Measurements from ENCODE around the gene TBC1D22A. TPM values are rescaled to one million over a fixed set of nuclear protein-coding genes. Genes with fewer than 3 reads are reported as not detected.

TBC1D22A gene
- total RNA-seq, 2 donors from 2014 or later = 52.4 to 108 TPM

DNA sequence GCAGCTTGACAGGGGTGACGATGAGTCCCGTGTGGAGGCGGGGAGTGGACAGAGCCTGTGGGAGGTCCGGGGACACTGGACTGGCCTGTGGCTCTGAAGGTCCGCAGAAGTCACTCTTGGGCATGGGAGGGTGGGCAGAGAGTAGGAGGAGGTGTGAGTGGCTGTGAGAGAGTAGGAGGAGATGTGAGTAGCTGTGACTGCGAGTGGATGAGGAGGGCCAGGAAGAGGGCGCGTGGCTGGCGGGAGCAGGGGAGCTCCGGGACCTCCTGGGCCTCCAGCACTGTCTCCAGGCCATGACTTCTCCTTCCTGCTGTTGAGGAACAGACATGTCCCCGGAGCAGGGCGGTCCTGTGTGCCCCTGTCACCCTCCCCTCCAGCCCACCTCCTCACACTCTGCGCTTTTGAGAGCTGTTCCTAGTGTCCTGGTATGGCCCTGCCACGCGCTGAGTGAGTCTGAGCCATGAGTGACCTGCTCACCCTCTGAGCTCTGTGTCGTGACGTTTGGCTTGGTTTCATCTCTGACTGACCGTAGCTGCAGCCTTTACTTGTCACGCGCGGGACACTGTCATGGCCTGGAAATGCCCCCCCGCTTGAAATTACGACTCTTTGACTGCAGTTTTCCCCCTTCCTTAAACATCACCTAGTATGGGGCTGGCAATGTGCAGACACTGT is 391.5 kb downstream of the TBC1D22A start:
- H3K27me3 Mint-ChIP-seq = no peaks in the 10 kb centered on the region
- no peak overlapping the region for H3K27ac Mint-ChIP-seq
- no peaks in the 10 kb centered on the region for H3K9me3 Mint-ChIP-seq
- H3K4me3 Mint-ChIP-seq = no peak overlapping the region
- H3K36me3 Mint-ChIP-seq (ENCODE audit: low read depth) = no peaks in the 10 kb centered on the region
- ATAC-seq (replicated peaks) = no peak
- no peaks in the 10 kb centered on the region for H3K4me1 Mint-ChIP-seq

- H3K4me1 Mint-ChIP-seq = no peaks in the 10 kb centered on the region
- no peak for ATAC-seq (replicated peaks)
- no peaks in the 10 kb centered on the region for H3K27me3 Mint-ChIP-seq
- H3K27ac Mint-ChIP-seq = no peak overlapping the region
- H3K4me3 Mint-ChIP-seq = no peak overlapping the region
- no peaks in the 10 kb centered on the region for H3K9me3 Mint-ChIP-seq
- H3K36me3 Mint-ChIP-seq (ENCODE audit: low read depth) = no peaks in the 10 kb centered on the region
Observed at GRCh38 chr22:47154621-47155081, 392.2 kb downstream of the TBC1D22A start.

- Mint-ChIP-seq H3K36me3 (ENCODE audit: low read depth) (no peaks in the 10 kb centered on the region), H3K4me1 (no peaks in the 10 kb centered on the region), H3K27me3 (no peaks in the 10 kb centered on the region), H3K27ac (no peak overlapping the region), H3K4me3 (no peak overlapping the region), H3K9me3 (no peaks in the 10 kb centered on the region)
- ATAC-seq (replicated peaks) = no peak
Observed at GRCh38 chr22:47155131-47155885, 392.9 kb downstream of the TBC1D22A start.

DNA sequence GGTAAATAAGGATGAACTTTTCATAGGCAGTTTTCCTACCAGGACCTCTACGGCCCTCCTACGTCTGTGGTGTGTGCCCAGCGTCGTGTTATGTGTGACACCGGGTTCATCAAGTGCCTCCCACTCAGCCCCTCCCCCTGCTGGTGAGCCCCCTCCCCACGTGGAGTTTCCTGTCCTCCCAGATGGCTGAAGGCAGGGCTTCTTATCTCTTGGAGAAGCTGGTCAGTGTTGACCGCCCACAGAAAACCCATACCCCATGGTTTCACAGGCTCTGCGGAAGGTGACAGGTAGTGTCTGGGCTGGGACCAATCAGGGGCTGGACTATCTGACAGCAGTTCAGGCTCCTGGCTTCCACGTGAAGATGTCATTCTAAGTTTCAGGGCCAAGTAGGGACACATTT is 393.5 kb downstream of the TBC1D22A start:
- ATAC-seq (replicated peaks) = no peak
- no peaks in the 10 kb centered on the region for H3K27me3 Mint-ChIP-seq
- no peaks in the 10 kb centered on the region for H3K4me1 Mint-ChIP-seq
- no peak overlapping the region for H3K27ac Mint-ChIP-seq
- H3K4me3 Mint-ChIP-seq = no peak overlapping the region
- H3K9me3 Mint-ChIP-seq = no peaks in the 10 kb centered on the region
- no peaks in the 10 kb centered on the region for H3K36me3 Mint-ChIP-seq (ENCODE audit: low read depth)

DNA sequence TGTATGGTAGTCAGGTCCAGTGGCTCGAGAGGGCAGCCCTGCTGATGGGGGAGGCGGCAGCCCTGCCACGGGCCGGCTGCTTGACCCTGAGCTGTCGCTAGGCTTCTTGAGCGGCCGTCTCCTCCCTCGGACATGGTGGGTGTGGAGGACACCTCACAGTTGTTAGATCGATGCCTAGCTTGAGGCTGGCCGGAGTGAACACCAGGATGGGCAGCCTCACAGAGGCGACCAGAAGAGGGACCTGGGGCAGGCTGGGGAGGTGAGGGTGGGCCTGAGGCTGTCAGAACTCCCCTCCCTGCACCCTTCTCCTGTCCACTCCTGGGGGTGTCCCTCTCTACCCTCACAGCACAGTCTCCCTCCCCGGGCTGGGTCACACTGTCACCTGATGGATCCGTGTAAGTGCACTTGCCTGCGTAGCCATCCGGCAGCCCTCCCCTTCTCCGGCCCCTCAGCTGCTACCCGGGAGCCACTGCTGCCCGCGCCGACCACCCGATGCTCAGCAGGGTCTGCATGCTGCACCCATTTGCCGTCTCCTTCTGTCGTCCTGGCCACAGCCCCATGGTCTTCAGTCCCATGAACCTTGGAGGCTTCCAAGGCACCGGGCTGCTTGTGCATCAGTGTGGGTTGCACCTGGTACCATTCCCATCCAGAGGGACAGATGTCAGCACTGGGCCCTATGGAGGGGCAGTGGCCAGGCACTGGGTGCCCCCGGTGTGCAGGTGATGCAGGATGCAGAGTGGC is 394.1 kb downstream of the TBC1D22A start:
- Mint-ChIP-seq H3K4me3 (no peak overlapping the region), H3K27ac (no peak overlapping the region), H3K9me3 (no peaks in the 10 kb centered on the region), H3K4me1 (no peaks in the 10 kb centered on the region), H3K36me3 (ENCODE audit: low read depth) (no peaks in the 10 kb centered on the region), H3K27me3 (no peaks in the 10 kb centered on the region)
- ATAC-seq (replicated peaks) = no peak

DNA sequence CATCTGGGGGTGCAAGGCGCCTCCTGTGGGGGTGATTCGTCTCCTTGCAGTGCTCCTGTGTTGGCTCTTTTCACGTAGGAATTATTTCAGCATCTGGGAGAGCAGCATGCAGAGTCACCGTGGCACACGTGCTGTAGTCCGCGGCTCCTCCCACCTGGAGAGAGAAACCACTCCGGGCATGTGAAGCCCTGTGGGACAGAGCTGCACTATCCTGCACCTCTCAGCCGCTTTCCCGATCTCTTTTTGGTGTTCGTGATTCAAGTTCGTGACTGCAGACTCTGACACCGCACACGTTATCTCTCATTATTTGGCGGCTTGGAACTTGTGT is 394.6 kb downstream of the TBC1D22A start:
- H3K9me3 Mint-ChIP-seq = no peaks in the 10 kb centered on the region
- H3K27me3 Mint-ChIP-seq = no peaks in the 10 kb centered on the region
- no peak overlapping the region for H3K27ac Mint-ChIP-seq
- peaks cover 4% of the 10 kb centered on the region for H3K36me3 Mint-ChIP-seq (ENCODE audit: low read depth)
- H3K4me1 Mint-ChIP-seq = no peaks in the 10 kb centered on the region
- no peak overlapping the region for H3K4me3 Mint-ChIP-seq
- no peak for ATAC-seq (replicated peaks)

GRCh38 chr22:47157486-47158270 is 395.2 kb downstream of the TBC1D22A start:
- H3K36me3 Mint-ChIP-seq (ENCODE audit: low read depth) = peaks cover 9% of the 10 kb centered on the region
- no peak for ATAC-seq (replicated peaks)
- H3K27ac Mint-ChIP-seq = no peak overlapping the region
- no peaks in the 10 kb centered on the region for H3K27me3 Mint-ChIP-seq
- H3K4me3 Mint-ChIP-seq = no peak overlapping the region
- H3K9me3 Mint-ChIP-seq = no peaks in the 10 kb centered on the region
- no peaks in the 10 kb centered on the region for H3K4me1 Mint-ChIP-seq

- Mint-ChIP-seq H3K27ac (no peak overlapping the region), H3K4me3 (no peak overlapping the region), H3K4me1 (no peaks in the 10 kb centered on the region), H3K27me3 (no peaks in the 10 kb centered on the region), H3K9me3 (no peaks in the 10 kb centered on the region), H3K36me3 (ENCODE audit: low read depth) (peaks cover 9% of the 10 kb centered on the region)
- peak; percentile 6 for ATAC-seq (replicated peaks)
Observed at GRCh38 chr22:47158457-47158856, 396.0 kb downstream of the TBC1D22A start.

DNA sequence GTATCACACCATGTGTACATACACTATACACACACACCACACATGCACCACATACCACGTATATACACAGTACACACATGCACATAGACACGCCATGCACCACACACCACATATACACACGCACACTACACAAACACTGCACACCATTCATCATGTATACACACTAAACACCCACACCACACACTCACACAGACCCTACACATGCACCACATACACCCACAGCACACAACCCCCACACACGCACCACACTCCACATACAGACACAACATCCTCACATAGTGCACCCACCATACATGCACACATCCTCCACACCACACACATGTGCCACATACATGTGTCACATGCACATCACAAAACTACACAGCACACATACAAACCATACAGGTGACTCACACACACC is 397.1 kb downstream of the TBC1D22A start:
- ATAC-seq (replicated peaks) = no peak
- Mint-ChIP-seq H3K4me3 (no peak overlapping the region), H3K4me1 (no peaks in the 10 kb centered on the region), H3K27ac (no peak overlapping the region), H3K27me3 (no peaks in the 10 kb centered on the region), H3K36me3 (ENCODE audit: low read depth) (peaks cover 14% of the 10 kb centered on the region), H3K9me3 (no peaks in the 10 kb centered on the region)

- no peak overlapping the region for H3K27ac Mint-ChIP-seq
Observed at GRCh38 chr22:47160141-47160541, 397.7 kb downstream of the TBC1D22A start.

DNA sequence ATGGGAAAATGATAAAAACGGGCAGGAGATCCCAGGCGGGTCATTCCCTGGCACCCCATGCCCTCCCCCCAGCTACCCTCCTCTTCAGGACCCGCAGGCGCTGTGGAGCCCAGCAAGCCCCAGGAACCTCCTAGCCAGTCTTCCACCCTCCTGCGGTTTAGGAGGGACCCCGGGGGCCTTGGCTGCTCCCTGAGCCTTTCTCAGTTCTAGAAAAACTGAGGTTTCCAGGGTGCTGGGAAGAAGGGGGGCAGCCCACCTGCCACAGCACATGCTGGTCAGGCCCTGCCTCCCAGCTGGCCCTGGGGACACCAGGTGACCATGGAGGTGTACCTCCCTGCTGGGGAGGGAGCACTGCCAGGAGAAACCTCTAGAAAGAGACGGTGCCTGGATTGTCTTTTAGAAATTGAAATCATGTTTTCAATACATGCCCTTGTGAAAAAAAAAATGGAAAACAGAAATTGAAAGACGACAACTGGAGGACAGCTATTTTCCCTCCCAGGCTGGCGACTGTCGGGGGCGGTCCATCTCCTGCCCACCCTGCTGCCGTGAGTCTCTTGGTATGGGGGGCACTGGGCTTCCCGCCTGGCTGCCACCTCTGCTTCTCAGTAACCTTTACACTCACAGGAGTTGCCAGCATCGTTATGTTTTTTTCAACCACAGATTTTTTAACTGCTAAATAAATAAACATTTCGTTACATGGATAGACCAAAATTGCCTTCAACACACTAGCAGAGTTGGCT is 398.5 kb downstream of the TBC1D22A start:
- Mint-ChIP-seq H3K9me3 (no peaks in the 10 kb centered on the region), H3K4me1 (no peaks in the 10 kb centered on the region), H3K36me3 (ENCODE audit: low read depth) (peaks cover 28% of the 10 kb centered on the region), H3K4me3 (no peak overlapping the region), H3K27ac (no peak overlapping the region), H3K27me3 (no peaks in the 10 kb centered on the region)
- ATAC-seq (replicated peaks) = no peak

More at GRCh38 chr22:47160141-47160541, 397.7 kb downstream of the TBC1D22A start:
- no peak overlapping the region for H3K4me3 Mint-ChIP-seq
- H3K9me3 Mint-ChIP-seq = no peaks in the 10 kb centered on the region
- H3K36me3 Mint-ChIP-seq (ENCODE audit: low read depth) = peaks cover 20% of the 10 kb centered on the region
- H3K4me1 Mint-ChIP-seq = no peaks in the 10 kb centered on the region
- no peak for ATAC-seq (replicated peaks)
- H3K27me3 Mint-ChIP-seq = no peaks in the 10 kb centered on the region

DNA sequence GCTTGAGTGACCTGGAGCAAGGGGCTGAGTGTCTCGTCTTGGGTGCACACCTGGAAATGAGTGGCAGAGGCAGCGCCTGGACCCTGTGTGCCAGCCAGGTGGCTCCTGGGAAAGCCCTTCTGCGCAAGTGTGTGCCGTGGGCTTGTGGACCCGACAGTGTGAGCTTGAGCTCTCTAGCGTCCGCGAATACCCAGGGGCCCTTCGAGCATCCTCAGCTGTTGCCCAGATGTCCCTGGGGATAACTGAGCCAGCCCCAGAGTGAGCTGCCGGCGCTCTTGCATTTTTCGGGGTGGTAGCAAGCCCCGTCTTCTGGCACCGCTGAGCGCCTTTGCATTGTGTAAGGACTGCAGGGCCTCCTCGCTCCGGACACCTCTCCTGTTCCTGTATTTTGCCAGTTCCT is 399.2 kb downstream of the TBC1D22A start:
- Mint-ChIP-seq H3K9me3 (no peaks in the 10 kb centered on the region), H3K27me3 (no peaks in the 10 kb centered on the region), H3K4me1 (no peaks in the 10 kb centered on the region), H3K4me3 (no peak overlapping the region), H3K27ac (no peak overlapping the region), H3K36me3 (ENCODE audit: low read depth) (peaks cover 34% of the 10 kb centered on the region)
- no peak for ATAC-seq (replicated peaks)

- Mint-ChIP-seq H3K36me3 (ENCODE audit: low read depth) (peaks cover 46% of the 10 kb centered on the region), H3K9me3 (no peaks in the 10 kb centered on the region), H3K27me3 (no peaks in the 10 kb centered on the region), H3K4me1 (no peaks in the 10 kb centered on the region), H3K4me3 (no peak overlapping the region), H3K27ac (no peak overlapping the region)
- ATAC-seq (replicated peaks) = no peak
Observed at GRCh38 chr22:47162865-47163264, 400.4 kb downstream of the TBC1D22A start.

- Mint-ChIP-seq H3K36me3 (ENCODE audit: low read depth) (peaks cover 49% of the 10 kb centered on the region), H3K9me3 (no peaks in the 10 kb centered on the region), H3K27ac (no peak overlapping the region), H3K4me1 (no peaks in the 10 kb centered on the region), H3K4me3 (no peak overlapping the region), H3K27me3 (no peaks in the 10 kb centered on the region)
- ATAC-seq (replicated peaks) = no peak
Observed at GRCh38 chr22:47163481-47163855, 401.0 kb downstream of the TBC1D22A start.
